T-cell (primary cell): Measurements from ENCODE around the gene BUB3. TPM values are rescaled to one million over a fixed set of nuclear protein-coding genes. Genes with fewer than 3 reads are reported as not detected.

ENCODE experiments used
- ATAC-seq, 4 experiments: fragments of 200-7000 bp in 3 of 4; fragments of 150-1000 bp in 1 of 4; cut with Tn5 transposase; replicated peaks in 1 of 4; 1 replicate in 3 of 4; 2 replicates in 1 of 4; pipeline ENCODE4 v1.10.0; 2021; ENCODE audit warnings: moderate library complexity in 3 of 4, mild to moderate bottlenecking in 2 of 4, moderate number of reproducible peaks in 1 of 4
- CTCF ChIA-PET, 2 donors: fragments of 300-600 bp; sonication (Branson Sonifier 250); formaldehyde crosslinking; loops; one replicate each; lab custom pipeline; 2022; ENCODE audit warnings: antibody characterized with exemption in 2 of 2; lab: Charles Lee
- POLR2A ChIA-PET, 2 donors: fragments of 300-600 bp; sonication (Branson Sonifier 250); formaldehyde crosslinking; loops; one replicate each; lab custom pipeline; 2022; ENCODE audit warnings: antibody characterized with exemption in 2 of 2; lab: Charles Lee
- DNase-seq, 35 experiments: peaks; one replicate each; pipeline versions ENCODE4 v3.0.0 to v3.0.0-alpha.2; 2013 to 2023
- H3K27ac ChIP-seq: one replicate; pipeline ENCODE4 v1.5.1; 2013; ENCODE audit warnings: low read length
- H3K27me3 ChIP-seq, 2 experiments: replicated peaks in 1 of 2; 1 replicate in 1 of 2; 2 replicates in 1 of 2; pipeline versions ENCODE4 v1.6.1 to v1.7.0; 2013; ENCODE audit warnings: low read length in 1 of 2, mixed read lengths in 1 of 2; ENCODE audit not compliant: control insufficient read depth in 2 of 2, insufficient read depth in 2 of 2; ENCODE audit errors: extremely low read depth in 1 of 2
- H3K36me3 ChIP-seq, 2 donors: 1 replicate in 1 of 2; 2 replicates in 1 of 2; pipeline versions ENCODE4 v1.6.1 to v1.7.0; 2013; ENCODE audit warnings: low read length in 1 of 2; ENCODE audit not compliant: control insufficient read depth in 2 of 2, insufficient read depth in 1 of 2; ENCODE audit errors: extremely low read depth in 1 of 2
- H3K4me1 ChIP-seq, 2 experiments: 1 replicate in 1 of 2; 2 replicates in 1 of 2; pipeline versions ENCODE4 v1.6.1 to v1.7.0; 2013; ENCODE audit warnings: low read length in 2 of 2, mixed read lengths in 1 of 2; ENCODE audit not compliant: insufficient read depth in 2 of 2, control insufficient read depth in 1 of 2; ENCODE audit errors: extremely low read depth in 1 of 2
- H3K4me3 ChIP-seq, 2 donors: 1 replicate in 1 of 2; 2 replicates in 1 of 2; pipeline versions ENCODE4 v1.5.1 to v1.7.0; 2013; ENCODE audit warnings: mild to moderate bottlenecking in 2 of 2, low read length in 1 of 2, moderate library complexity in 1 of 2; ENCODE audit not compliant: control insufficient read depth in 1 of 2; ENCODE audit errors: extremely low read depth in 1 of 2
- H3K9me3 ChIP-seq: 2 replicates; pipeline ENCODE4 v1.7.0; 2013
- H3K27ac Mint-ChIP-seq, 2 donors: one replicate each; pipeline ENCODE4 v1.8.0; 2020 to 2021; ENCODE audit warnings: mild to moderate bottlenecking in 2 of 2, mixed read lengths in 2 of 2
- H3K27me3 Mint-ChIP-seq, 2 donors: one replicate each; pipeline ENCODE4 v1.8.0; 2021 to 2022; ENCODE audit warnings: mixed read lengths in 2 of 2
- H3K36me3 Mint-ChIP-seq: one replicate; pipeline ENCODE4 v1.8.0; 2021; ENCODE audit warnings: mixed read lengths
- H3K4me1 Mint-ChIP-seq, 3 donors: one replicate each; pipeline ENCODE4 v1.8.0; 2020 to 2022; ENCODE audit warnings: mixed read lengths in 3 of 3, mild to moderate bottlenecking in 1 of 3
- H3K4me3 Mint-ChIP-seq, 3 donors: one replicate each; pipeline ENCODE4 v1.8.0; 2020 to 2022; ENCODE audit warnings: mild to moderate bottlenecking in 3 of 3, mixed read lengths in 3 of 3, moderate library complexity in 3 of 3
- H3K9me3 Mint-ChIP-seq, 3 donors: one replicate each; pipeline ENCODE4 v1.8.0; 2020 to 2022; ENCODE audit warnings: mixed read lengths in 3 of 3
- WGBS: methylation state at CpG from one replicate; pipeline ENCODE4 v1.1.5; 2013; ENCODE audit warnings: missing lambda C conversion rate; ENCODE audit not compliant: insufficient coverage; 5-methylcytosine and 5-hydroxymethylcytosine counted together
- total RNA-seq, 35 experiments: library from RNA in 6 of 35; stranded (reverse) in 6 of 35; fragments of 120-200 nt in 1 of 35; gene quantifications; one replicate each; pipeline versions ENCODE4 v1.2.1 to v1.2.4 and lab custom pipeline; 2013 to 2026

Gene BUB3
- total RNA-seq, 5 donors from 2014 or later (not counting 1 experiment from before 2014, with no cell fraction given): 116 to 139 (median 127) TPM

- ChIA-PET CTCF (interaction anchor here in 1 of 2 donors (0.6 kb wide), 1 partner anchor 153 kb away, joined by 3 read pairs; no protein-coding TSS in a partner anchor), POLR2A (no interaction called here)
- Histone ChIP-seq H3K4me1 (peaks cover 3 to 23% of the 10 kb centered on the region in 2 experiments), H3K27me3 (peaks cover 22 to 47% of the 10 kb centered on the region in 2 experiments), H3K36me3 (no peaks in the 10 kb centered on the region), H3K27ac (no peak overlapping the region), H3K4me3 (no peak overlapping the region), H3K9me3 (no peaks in the 10 kb centered on the region)
- DNase-seq (no peak), ATAC-seq (no peak)
- H3K4me1 Mint-ChIP-seq: peaks cover 22 to 24% (median 23%) of the 10 kb centered on the region in 3 donors
- 61% methylated on average over 3 of the region's 4 CpGs for WGBS
- no peak overlapping the region for H3K4me3 Mint-ChIP-seq
- H3K27ac Mint-ChIP-seq: no peak overlapping the region
- H3K36me3 Mint-ChIP-seq: no peaks in the 10 kb centered on the region
- no peaks in the 10 kb centered on the region for H3K9me3 Mint-ChIP-seq
- peaks cover 77 to 84% of the 10 kb centered on the region in 2 donors for H3K27me3 Mint-ChIP-seq
Observed at GRCh38 chr10:123129618-123130271, 24.5 kb upstream of the BUB3 start.

DNA sequence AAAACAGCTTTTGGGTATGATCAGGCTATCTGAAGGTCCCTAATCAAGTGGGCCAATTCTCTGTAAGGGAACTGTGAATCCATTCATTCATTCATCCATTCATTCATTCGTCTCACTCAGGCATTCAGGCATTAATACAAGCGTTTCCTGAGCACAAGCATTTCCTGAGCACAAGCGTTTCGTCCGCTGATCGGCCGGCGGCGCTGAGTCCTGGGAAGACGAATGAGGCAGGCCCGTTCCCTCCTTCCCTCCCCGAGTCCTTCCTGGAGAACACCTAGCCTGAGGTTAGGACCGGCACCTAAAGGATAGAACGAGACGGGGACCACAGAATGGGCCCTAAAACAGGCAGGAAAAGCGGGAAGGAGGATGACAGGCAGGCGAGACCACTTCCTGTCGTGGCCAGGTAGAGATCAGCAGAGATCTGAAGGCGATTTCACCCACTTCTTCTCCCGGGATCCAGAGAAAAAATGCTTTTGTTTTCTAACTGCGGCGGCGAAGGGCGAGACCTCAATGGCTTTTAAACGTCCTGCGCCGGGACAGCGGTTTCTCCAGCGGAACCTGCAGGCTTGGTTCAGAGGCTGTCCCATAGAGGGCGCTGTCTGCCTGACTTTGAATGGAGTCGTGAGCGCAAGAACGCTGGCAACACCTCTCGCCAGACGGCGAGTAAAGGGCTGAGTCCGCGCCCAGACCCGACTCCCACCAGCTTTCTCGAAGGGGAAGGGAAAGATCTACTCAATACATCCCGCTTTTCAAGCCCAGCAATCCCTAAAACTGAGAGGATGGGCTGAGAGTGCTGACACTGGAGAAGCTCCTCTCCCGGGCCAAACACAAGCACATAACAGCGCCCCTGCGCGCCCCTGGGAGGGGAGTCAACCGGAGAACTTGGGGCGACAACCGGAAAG is 21.4 kb upstream of the BUB3 start:
- ChIA-PET CTCF (interaction anchor here (0.6 to 2.3 kb wide), 9 partner anchors 14 to 427 kb away, joined by 3 to 8 read pairs (median 4); partner anchors contain the start of gene BUB3 (in 1 of the 2)), POLR2A (interaction anchor here in 1 of 2 donors (0.5 to 0.6 kb wide), 2 partner anchors 45 to 246 kb away, joined by 3 read pairs; no protein-coding TSS in a partner anchor)
- ATAC-seq (peak; percentile 69 to 80 (median 74)), DNase-seq (peak; percentile 54 to 92 (median 80))
- Mint-ChIP-seq H3K27ac (peak overlapping the region in 1 of 2 donors; percentile 7), H3K27me3 (peaks cover 61 to 74% of the 10 kb centered on the region in 2 donors), H3K4me3 (peak overlapping the region; percentile 65 to 81 (median 67)), H3K4me1 (peaks cover 31 to 36% (median 32%) of the 10 kb centered on the region in 3 donors), H3K36me3 (no peaks in the 10 kb centered on the region), H3K9me3 (no peaks in the 10 kb centered on the region)
- no peaks in the 10 kb centered on the region for H3K9me3 ChIP-seq
- H3K27ac ChIP-seq: no peak overlapping the region
- H3K27me3 ChIP-seq: peaks cover 22 to 68% of the 10 kb centered on the region in 2 experiments
- 4% methylated on average over 36 of the region's 48 CpGs for WGBS
- peak overlapping the region; percentile 17 to 55 for H3K4me3 ChIP-seq
- peaks cover 11 to 50% of the 10 kb centered on the region in 2 experiments for H3K4me1 ChIP-seq
- H3K36me3 ChIP-seq: no peaks in the 10 kb centered on the region

GRCh38 chr10:123133541-123134342 is 20.5 kb upstream of the BUB3 start:
- POLR2A ChIA-PET: no interaction called here

DNA sequence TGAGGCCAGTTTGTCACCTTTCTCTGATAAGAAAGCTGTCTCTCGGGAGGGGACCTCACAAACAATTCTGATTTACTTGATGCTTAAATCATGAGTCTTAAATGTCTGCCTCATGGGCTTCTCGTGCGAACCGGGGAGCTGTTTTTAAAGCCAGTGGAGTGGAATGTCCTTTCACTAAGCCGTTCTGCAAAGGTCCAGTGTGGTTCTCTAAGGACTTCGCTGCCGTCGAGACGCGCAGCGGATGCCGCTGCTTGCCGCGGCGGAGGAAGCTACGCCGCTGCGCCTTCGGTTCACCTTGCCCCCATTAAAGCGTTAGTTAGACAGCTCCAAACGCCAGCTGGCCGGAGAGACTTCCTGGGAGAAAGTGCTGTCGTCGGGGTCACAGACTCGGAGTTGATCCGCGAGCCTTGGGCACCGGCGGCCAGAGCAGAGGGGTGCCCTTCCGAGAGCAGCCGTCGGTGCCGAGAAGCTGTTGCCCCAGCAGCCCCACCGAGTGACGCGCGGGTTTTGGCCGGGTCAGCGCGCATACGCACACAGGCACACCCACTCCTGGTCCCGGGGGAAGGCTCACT is 19.8 kb upstream of the BUB3 start:
- Histone ChIP-seq H3K4me1 (peaks cover 11 to 54% of the 10 kb centered on the region in 2 experiments), H3K27ac (no peak overlapping the region), H3K9me3 (no peaks in the 10 kb centered on the region), H3K27me3 (peaks cover 21 to 77% of the 10 kb centered on the region in 2 experiments), H3K4me3 (peak overlapping the region in 1 of 2 donors; percentile 50), H3K36me3 (no peaks in the 10 kb centered on the region)
- H3K4me1 Mint-ChIP-seq: peaks cover 38 to 45% (median 44%) of the 10 kb centered on the region in 3 donors
- peak overlapping the region; percentile 51 to 81 (median 57) for H3K4me3 Mint-ChIP-seq
- ChIA-PET CTCF (interaction anchor here (0.6 to 2.3 kb wide), 7 partner anchors 13 to 422 kb away, joined by 3 to 8 read pairs (median 4); partner anchors contain the start of gene BUB3 (in 1 of the 2)), POLR2A (no interaction called here)
- H3K27me3 Mint-ChIP-seq: peaks cover 65 to 80% of the 10 kb centered on the region in 2 donors
- DNase-seq (peak in 2 of 35 experiments; percentile 19 to 26), ATAC-seq (no peak)
- H3K27ac Mint-ChIP-seq: peak overlapping the region in 1 of 2 donors; percentile 39
- H3K9me3 Mint-ChIP-seq: no peaks in the 10 kb centered on the region
- no peaks in the 10 kb centered on the region for H3K36me3 Mint-ChIP-seq
- WGBS: 7% methylated on average over 42 of the region's 42 CpGs

More at GRCh38 chr10:123133541-123134342, 20.5 kb upstream of the BUB3 start:
- H3K27ac Mint-ChIP-seq: peak overlapping the region in 1 of 2 donors; percentile 39
- H3K27me3 Mint-ChIP-seq: peaks cover 63 to 78% of the 10 kb centered on the region in 2 donors
- no peak for ATAC-seq
- peaks cover 11 to 52% of the 10 kb centered on the region in 2 experiments for H3K4me1 ChIP-seq
- no peaks in the 10 kb centered on the region for H3K9me3 ChIP-seq
- WGBS: 13% methylated on average over 30 of the region's 40 CpGs
- peak overlapping the region; percentile 57 to 81 (median 65) for H3K4me3 Mint-ChIP-seq
- H3K36me3 Mint-ChIP-seq: no peaks in the 10 kb centered on the region
- H3K4me1 Mint-ChIP-seq: peaks cover 35 to 42% (median 38%) of the 10 kb centered on the region in 3 donors
- peak overlapping the region in 1 of 2 donors; percentile 55 for H3K4me3 ChIP-seq
- no peak overlapping the region for H3K27ac ChIP-seq
- H3K9me3 Mint-ChIP-seq: no peaks in the 10 kb centered on the region
- H3K27me3 ChIP-seq: peaks cover 19 to 74% of the 10 kb centered on the region in 2 experiments
- DNase-seq: no peak
- no peaks in the 10 kb centered on the region for H3K36me3 ChIP-seq
- CTCF ChIA-PET: interaction anchor here (0.6 to 2.3 kb wide), 11 partner anchors 13 to 427 kb away, joined by 3 to 8 read pairs (median 3); partner anchors contain the start of gene BUB3 (in 1 of the 2)

DNA sequence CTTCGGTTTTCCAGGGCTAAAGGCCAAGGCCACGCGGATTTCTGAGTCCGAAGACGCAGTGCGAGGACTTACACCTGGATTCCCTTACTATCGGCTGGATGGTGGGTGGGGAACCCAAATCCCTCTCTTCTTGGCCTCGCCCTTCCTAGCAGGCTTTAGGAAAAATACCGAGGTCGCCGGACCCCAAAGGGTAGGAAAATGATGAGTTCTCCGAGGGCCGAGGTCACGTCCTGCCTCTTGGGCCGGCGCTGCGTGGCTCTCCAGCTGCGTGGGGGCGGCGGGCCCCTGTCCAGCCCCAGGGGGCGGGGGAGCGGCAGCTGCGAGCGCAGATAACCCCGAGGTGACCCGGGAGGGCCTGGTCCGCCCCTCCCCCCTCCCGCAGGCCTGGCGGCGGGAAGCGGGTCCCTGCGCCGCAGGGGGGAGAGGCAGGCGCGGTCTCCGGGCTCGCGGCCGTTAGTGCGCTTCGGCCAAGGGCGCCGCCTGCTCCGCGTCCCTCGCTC is 19.2 kb upstream of the BUB3 start:
- Histone ChIP-seq H3K27me3 (peaks cover 24 to 77% of the 10 kb centered on the region in 2 experiments), H3K27ac (no peak overlapping the region), H3K4me1 (peaks cover 15 to 59% of the 10 kb centered on the region in 2 experiments), H3K9me3 (no peaks in the 10 kb centered on the region), H3K4me3 (peak overlapping the region; percentile 44 to 83), H3K36me3 (no peaks in the 10 kb centered on the region)
- Mint-ChIP-seq H3K36me3 (no peaks in the 10 kb centered on the region), H3K4me3 (peak overlapping the region in 2 of 3 donors; percentile 51 to 81), H3K9me3 (no peaks in the 10 kb centered on the region), H3K27ac (no peak overlapping the region), H3K27me3 (peaks cover 65 to 80% of the 10 kb centered on the region in 2 donors), H3K4me1 (peaks cover 44 to 51% (median 50%) of the 10 kb centered on the region in 3 donors)
- ChIA-PET CTCF (interaction anchor here (1.1 kb wide), 2 partner anchors 15 to 244 kb away, joined by 3 to 4 read pairs; no protein-coding TSS in a partner anchor), POLR2A (no interaction called here)
- ATAC-seq (no peak), DNase-seq (peak in 1 of 35 experiments; percentile 12)
- WGBS: 9% methylated on average over 46 of the region's 46 CpGs
